Measurements from ENCODE around the gene PTAR1. TPM values are rescaled to one million over a fixed set of nuclear protein-coding genes. Genes with fewer than 3 reads are reported as not detected.
"Not testable (repeated sequence)": the region's sequence is repeated elsewhere in the genome, so short reads cannot be mapped to it uniquely, and the experiment has no call there.

Gene PTAR1
- total and polyA plus RNA-seq, 10 donors: 6.3 to 122 (median 56.5) TPM

- no peaks in the 10 kb centered on the region for H3K4me1 ChIP-seq
- H3K27me3 ChIP-seq (replicated peaks in 1 of 7): no peaks in the 10 kb centered on the region
- no peak overlapping the region for H3K4me3 ChIP-seq
- H3K27ac ChIP-seq: no peak overlapping the region
- intact Hi-C loops (cut with DNase I; ENCODE audit: low total_unique reads): no loop called here
- DNase-seq: no peak
- TF ChIP-seq CTCF (IDR thresholded peaks at IDR 0.05 in 8 of 11, conservative IDR thresholded peaks at IDR 0.05 in 3 of 11) (no peak), POLR2AphosphoS5 (IDR thresholded peaks at IDR 0.05) (no peak), POLR2A (IDR thresholded peaks at IDR 0.05) (no peak)
- WGBS, 5 donors: 66 to 85% (median 77%) methylated on average over 4 of the region's 4 CpGs
- H3K9me3 ChIP-seq: no peaks in the 10 kb centered on the region
- H3K36me3 ChIP-seq: no peaks in the 10 kb centered on the region
Observed at GRCh38 chr9:69771775-69772418, 12.1 kb upstream of the PTAR1 start.

GRCh38 chr9:69768716-69769115, 8.9 kb upstream of the PTAR1 start:
- Histone ChIP-seq H3K27me3 (replicated peaks in 1 of 7) (no peaks in the 10 kb centered on the region), H3K9me3 (no peaks in the 10 kb centered on the region), H3K27ac (no peak overlapping the region), H3K4me3 (no peak overlapping the region), H3K4me1 (no peaks in the 10 kb centered on the region), H3K36me3 (no peaks in the 10 kb centered on the region)
- DNase-seq: no peak
- WGBS, 5 donors: 29 to 81% (median 48%) methylated on average over 1 of the region's 1 CpG
- intact Hi-C loops (cut with DNase I; ENCODE audit: low total_unique reads): no loop called here
- TF ChIP-seq POLR2AphosphoS5 (IDR thresholded peaks at IDR 0.05): no peak
- no peak for TF ChIP-seq POLR2A (IDR thresholded peaks at IDR 0.05)
- TF ChIP-seq CTCF (IDR thresholded peaks at IDR 0.05 in 8 of 11, conservative IDR thresholded peaks at IDR 0.05 in 3 of 11): no peak

- Histone ChIP-seq H3K27ac (no peak overlapping the region), H3K9me3 (no peaks in the 10 kb centered on the region), H3K4me1 (no peaks in the 10 kb centered on the region), H3K36me3 (no peaks in the 10 kb centered on the region), H3K4me3 (no peak overlapping the region), H3K27me3 (replicated peaks in 1 of 7) (no peaks in the 10 kb centered on the region)
- no peak for TF ChIP-seq POLR2A (IDR thresholded peaks at IDR 0.05)
- no peak for TF ChIP-seq POLR2AphosphoS5 (IDR thresholded peaks at IDR 0.05)
- no peak for TF ChIP-seq CTCF (IDR thresholded peaks at IDR 0.05 in 8 of 11, conservative IDR thresholded peaks at IDR 0.05 in 3 of 11)
- intact Hi-C loops (cut with DNase I; ENCODE audit: low total_unique reads): no loop called here
- DNase-seq: no peak
- 79 to 95% (median 92%) methylated on average over 1 of the region's 1 CpG for WGBS, 5 donors
Observed at GRCh38 chr9:69768101-69768500, 8.3 kb upstream of the PTAR1 start.

- WGBS, 5 donors: 60 to 84% (median 76%) methylated on average over 4 to 5 of the region's 5 CpGs
- intact Hi-C loops (cut with DNase I; ENCODE audit: low total_unique reads); H3K27ac ChIP-seq: not testable (repeated sequence)
Observed at GRCh38 chr9:69763862-69764261, 4.1 kb upstream of the PTAR1 start.

More at GRCh38 chr9:69763862-69764261, 4.1 kb upstream of the PTAR1 start:
- DNase-seq; H3K27me3 ChIP-seq (replicated peaks in 1 of 7); H3K9me3 ChIP-seq; H3K4me3 ChIP-seq; H3K36me3 ChIP-seq: not testable (repeated sequence)
- peaks cover 0 to 10% (median 6%) of the 10 kb centered on the region in 6 donors for H3K4me1 ChIP-seq
